Adrenal gland (tissue), 12 donors: ENCODE measurements around the gene INHBB. TPM values are rescaled to one million over a fixed set of nuclear protein-coding genes. Genes with fewer than 3 reads are reported as not detected.

Experiments
- DNase-seq, 7 donors: peaks; one replicate each; pipeline ENCODE4 v3.0.0-alpha.2; 2019 to 2020
- H3K27ac ChIP-seq, 5 donors: fragments of 200-600 bp; sonication (generic) in 4 of 5; 1 replicate in 3 of 5; 2 replicates in 2 of 5; pipeline versions ENCODE4 v1.5.1 to v1.8.0; 2016 to 2020; ENCODE audit warnings: mild to moderate bottlenecking in 1 of 5
- H3K27me3 ChIP-seq: fragments of 200-600 bp; 2 replicates; pipeline ENCODE4 v1.8.0; 2021
- H3K36me3 ChIP-seq, 2 donors: fragments of 200-600 bp; replicated peaks in 1 of 2; 1 replicate in 1 of 2; 2 replicates in 1 of 2; pipeline versions ENCODE4 v1.5.1 to v1.8.0; 2018 to 2022
- H3K4me1 ChIP-seq, 2 donors: fragments of 200-600 bp; replicated peaks in 1 of 2; 1 replicate in 1 of 2; 2 replicates in 1 of 2; pipeline versions ENCODE4 v1.5.1 to v1.8.0; 2018 to 2021
- H3K4me3 ChIP-seq, 4 donors: fragments of 200-600 bp; sonication (generic) in 3 of 4; one replicate each; pipeline ENCODE4 v1.5.1; 2016 to 2018
- H3K9me3 ChIP-seq, 3 donors: fragments of 200-600 bp; sonication (generic) in 1 of 3; replicated peaks in 1 of 3; 1 replicate in 2 of 3; 2 replicates in 1 of 3; pipeline versions ENCODE4 v1.5.1 to v1.8.0; 2016 to 2021
- CTCF ChIP-seq, 6 experiments: fragments of 450-650 bp in 4 of 6; fragments of 200-600 bp in 2 of 6; sonication (generic) in 1 of 6; IDR thresholded peaks; 1 replicate in 5 of 6; 2 replicates in 1 of 6; pipeline versions ENCODE4 v1.5.1 to v1.8.0; 2016 to 2021; ENCODE audit warnings: antibody characterized with exemption in 6 of 6, mild to moderate bottlenecking in 2 of 6, moderate library complexity in 1 of 6
- POLR2A ChIP-seq, 2 donors: fragments of 450-650 bp; IDR thresholded peaks; one replicate each; pipeline ENCODE4 v1.6.1; 2017; ENCODE audit warnings: antibody characterized with exemption in 2 of 2, mild to moderate bottlenecking in 2 of 2, moderate library complexity in 1 of 2
- WGBS, 4 donors: extraction: QIAGEN DNeasy Blood & Tissue Kit in 2 of 4; methylation state at CpG; one replicate each; pipeline versions ENCODE4 v1.1.5 to v1.1.7; 2013 to 2017; 5-methylcytosine and 5-hydroxymethylcytosine counted together
- intact Hi-C, 2 donors: fragments of 100-400 bp; cut with DNase I; formaldehyde crosslinking; loops; one replicate each; pipeline versions ENCODE4 v1.14.1 to v1.15.0; 2022 to 2023
- polyA plus RNA-seq, 3 donors: library from polyadenylated mRNA; stranded (reverse); fragments of 200-250 nt in 2 of 3; fragments of 350-450 nt in 1 of 3; fragmentation: Illumina TruSeq in 1 of 3; extraction: RNeasy Lipid Tissue Mini Kit (QIAGEN cat#74804) in 1 of 3; gene quantifications; one replicate each; pipeline ENCODE4 v1.2.3, GENCODE V29; 2013 to 2014
- total RNA-seq, 9 donors: library from RNA; depleted of rRNA in 4 of 9; stranded (reverse); fragments of >200 nt in 4 of 9; fragments of 120-200 nt in 1 of 9; fragmentation: NEBNext Ultra II Directional in 1 of 9; extraction: Animal tissue kit (Norgen Biotek cat#: 25700) in 1 of 9; gene quantifications; one replicate each; pipeline versions ENCODE4 v1.1.0 to v1.2.4, GENCODE V29; 2013 to 2023
- donor health status: healthy with polysubstance abuse.
- donor health status: Bipolar disorder and iron deficiency.
- donor health status: DM: yes; HTN: yes; CAD: no.
- donor health status: DM: no; HTN: no; CAD: no.
- donor health status: DM: no; HTN: no; CAD: no.
- donor health status: DM: yes; HTN: yes; CAD: no.

INHBB gene
- total and polyA plus RNA-seq, 12 donors, result 0.28 to 9.1 (median 6.8) TPM

- WGBS, 4 donors, result 79 to 97% (median 91%) methylated on average over 6 to 7 of the region's 7 CpGs
- no peak for DNase-seq
- intact Hi-C loops, result no loop called here
- Histone ChIP-seq H3K4me1 (no peaks in the 10 kb centered on the region), H3K36me3 (no peaks in the 10 kb centered on the region), H3K9me3 (no peaks in the 10 kb centered on the region), H3K27me3 (no peaks in the 10 kb centered on the region), H3K4me3 (no peak overlapping the region), H3K27ac (no peak overlapping the region)
- TF ChIP-seq CTCF (IDR thresholded peaks at IDR 0.05) (no peak), POLR2A (IDR thresholded peaks at IDR 0.05) (no peak)
Measured at GRCh38 chr2:120383191-120383590, 37.3 kb downstream of the INHBB start.

GRCh38 chr2:120383631-120384340 lies 37.9 kb downstream of the INHBB start:
- WGBS, 4 donors, result 72 to 85% (median 82%) methylated on average over 6 to 13 of the region's 13 CpGs
- no peak for TF ChIP-seq CTCF (IDR thresholded peaks at IDR 0.05)
- DNase-seq, result peak in 1 of 7 donors; percentile 2
- Histone ChIP-seq H3K27ac (no peak overlapping the region), H3K4me1 (no peaks in the 10 kb centered on the region), H3K36me3 (no peaks in the 10 kb centered on the region), H3K4me3 (no peak overlapping the region), H3K27me3 (no peaks in the 10 kb centered on the region), H3K9me3 (no peaks in the 10 kb centered on the region)
- intact Hi-C loops, result no loop called here

GRCh38 chr2:120384486-120385354 lies 38.8 kb downstream of the INHBB start:
- H3K27ac ChIP-seq, result no peak overlapping the region
- intact Hi-C loops, result no loop called here
- DNase-seq, result peak in 1 of 7 donors; percentile 3
- H3K4me3 ChIP-seq, result no peak overlapping the region
- no peaks in the 10 kb centered on the region for H3K9me3 ChIP-seq
- TF ChIP-seq POLR2A (IDR thresholded peaks at IDR 0.05) (no peak), CTCF (IDR thresholded peaks at IDR 0.05) (no peak)
- WGBS, 4 donors, result 76 to 82% (median 78%) methylated on average over 5 to 13 of the region's 13 CpGs
- H3K36me3 ChIP-seq, result no peaks in the 10 kb centered on the region
- H3K4me1 ChIP-seq, result no peaks in the 10 kb centered on the region
- H3K27me3 ChIP-seq, result no peaks in the 10 kb centered on the region

GRCh38 chr2:120385355-120386127 lies 39.6 kb downstream of the INHBB start:
- H3K36me3 ChIP-seq, result no peaks in the 10 kb centered on the region
- no peak overlapping the region for H3K27ac ChIP-seq
- H3K9me3 ChIP-seq, result no peaks in the 10 kb centered on the region
- 68 to 76% (median 73%) methylated on average over 4 of the region's 4 CpGs for WGBS, 4 donors
- no peaks in the 10 kb centered on the region for H3K27me3 ChIP-seq
- intact Hi-C loops, result no loop called here
- no peak for DNase-seq
- TF ChIP-seq POLR2A (IDR thresholded peaks at IDR 0.05) (no peak), CTCF (IDR thresholded peaks at IDR 0.05) (no peak)
- no peak overlapping the region for H3K4me3 ChIP-seq
- H3K4me1 ChIP-seq, result no peaks in the 10 kb centered on the region
